HCT116 (cell line): Measurements from ENCODE around the gene ANKZF1. TPM values are rescaled to one million over a fixed set of nuclear protein-coding genes. Genes with fewer than 3 reads are reported as not detected.

Experiments
- ATAC-seq: fragments of 200-7000 bp; cut with Tn5 transposase; 2 replicates; pipeline ENCODE4 v1.9.1; 2020; ENCODE audit warnings: mild to moderate bottlenecking, moderate library complexity
- BruUV-seq: library from RNA; stranded (reverse); fragments of 400-500 nt; replicated peaks from 2 replicates; lab custom pipeline; 2021; lab: Mats Ljungman, UMichigan
- CTCF ChIA-PET: fragments of 300-600 bp; sonication (Branson Sonifier 250); formaldehyde crosslinking; loops from one replicate; lab custom pipeline; 2021; ENCODE audit warnings: antibody characterized with exemption; lab: Charles Lee
- POLR2A ChIA-PET: fragments of 300-600, 350-600 bp; sonication (Branson Sonifier 250); formaldehyde crosslinking; loops from one replicate; lab custom pipeline; 2021; ENCODE audit warnings: antibody characterized with exemption; lab: Charles Lee
- RAD21 ChIA-PET, 2 experiments: fragments of 300-600 bp; sonication (Branson Sonifier 250); formaldehyde crosslinking; loops; one replicate each; lab custom pipeline; 2023; ENCODE audit warnings: low total read pairs in 2 of 2; ENCODE audit not compliant: uncharacterized antibody in 2 of 2, unreplicated experiment in 2 of 2, low non-redundant PET in 1 of 2; lab: Charles Lee
- DNase-seq: peaks from one replicate; pipeline ENCODE4 v3.0.0-alpha.2; 2010; ENCODE audit warnings: low read depth, low spot score
- H2AFZ ChIP-seq: fragments of 200-600 bp; shearing (Covaris generic), sonication (generic); 2 replicates; pipeline ENCODE4 v1.6.1; 2017; ENCODE audit warnings: low read depth, mixed run types, mixed read lengths, antibody characterized with exemption, low read length; ENCODE audit not compliant: poor library complexity, severe bottlenecking
- H3K27ac ChIP-seq: 2 replicates; pipeline ENCODE4 v1.5.1; 2012; ENCODE audit warnings: low read depth, low read length
- H3K27me3 ChIP-seq: fragments of 200-600 bp; sonication (generic); 2 replicates; pipeline ENCODE4 v1.6.1; 2016; ENCODE audit warnings: mixed run types, low read length, mixed read lengths; ENCODE audit not compliant: insufficient read depth
- H3K36me3 ChIP-seq, 2 experiments: fragments of 200-500 bp in 1 of 2; fragments of 200-600 bp in 1 of 2; sonication (Bioruptor generic) in 1 of 2; sonication (generic) in 1 of 2; 2 replicates each; pipeline versions ENCODE4 v1.5.1 to v1.6.1; 2014 to 2016; ENCODE audit warnings: low read length in 2 of 2, inconsistent platforms in 1 of 2, mixed read lengths in 1 of 2, mixed run types in 1 of 2; ENCODE audit not compliant: insufficient read depth in 2 of 2, control insufficient read depth in 1 of 2
- H3K4me1 ChIP-seq, 2 experiments: fragments of 200-600 bp in 1 of 2; sonication (generic) in 1 of 2; 2 replicates each; pipeline versions ENCODE4 v1.5.1 to v1.6.1; 2012 to 2017; ENCODE audit warnings: low read length in 2 of 2, inconsistent platforms in 1 of 2, mild to moderate bottlenecking in 1 of 2, mixed read lengths in 1 of 2, mixed run types in 1 of 2, moderate library complexity in 1 of 2; ENCODE audit not compliant: insufficient read depth in 2 of 2, control insufficient read depth in 1 of 2
- H3K4me2 ChIP-seq: fragments of 200-600 bp; sonication (generic); 2 replicates; pipeline ENCODE4 v1.6.1; 2017; ENCODE audit warnings: mixed run types, low read length, mixed read lengths
- H3K4me3 ChIP-seq, 2 experiments: fragments of 200-600 bp in 1 of 2; sonication (generic) in 1 of 2; replicated peaks in 1 of 2; 2 replicates each; pipeline ENCODE4 v1.5.1; 2011 to 2016; ENCODE audit warnings: low read length in 2 of 2, control low read depth in 1 of 2, low read depth in 1 of 2, mild to moderate bottlenecking in 1 of 2, mixed read lengths in 1 of 2, mixed run types in 1 of 2
- H3K79me2 ChIP-seq: fragments of 200-600 bp; sonication (generic); 2 replicates; pipeline ENCODE4 v1.6.1; 2017; ENCODE audit warnings: mild to moderate bottlenecking, mixed run types, low read length, moderate library complexity, mixed read lengths; ENCODE audit not compliant: insufficient read depth
- H3K9ac ChIP-seq: fragments of 200-600 bp; sonication (generic); 2 replicates; pipeline ENCODE4 v1.6.1; 2016; ENCODE audit warnings: low read length, mixed read lengths
- H3K9me2 ChIP-seq: fragments of 200-600 bp; sonication (generic), shearing (Covaris generic); 2 replicates; pipeline ENCODE4 v1.6.1; 2017; ENCODE audit warnings: mixed run types, mild to moderate bottlenecking, moderate library complexity; ENCODE audit not compliant: insufficient read depth
- H3K9me3 ChIP-seq, 2 experiments: fragments of 200-500 bp in 1 of 2; fragments of 200-600 bp in 1 of 2; sonication (Bioruptor generic) in 1 of 2; sonication (generic) in 1 of 2; 2 replicates each; pipeline ENCODE4 v1.6.1; 2014 to 2017; ENCODE audit warnings: low read length in 2 of 2, mixed read lengths in 2 of 2, inconsistent platforms in 1 of 2, low read depth in 1 of 2, mild to moderate bottlenecking in 1 of 2, mixed run types in 1 of 2, moderate library complexity in 1 of 2; ENCODE audit not compliant: control insufficient read depth in 1 of 2, insufficient read depth in 1 of 2
- H4K20me1 ChIP-seq: fragments of 200-600 bp; sonication (generic), shearing (Covaris generic); 2 replicates; pipeline ENCODE4 v1.6.1; 2017; ENCODE audit warnings: mixed run types, mild to moderate bottlenecking, moderate library complexity; ENCODE audit not compliant: insufficient read depth
- ELF1 ChIP-seq: IDR thresholded peaks from 2 replicates; pipeline ENCODE4 v1.6.1; 2012; ENCODE audit warnings: low read depth, borderline replicate concordance
- EZH2phosphoT487 ChIP-seq: fragments of 200-600 bp; IDR thresholded peaks from 2 replicates; pipeline ENCODE4 v1.6.1; 2018; ENCODE audit warnings: antibody characterized with exemption, borderline replicate concordance
- JUND ChIP-seq: IDR thresholded peaks from 2 replicates; pipeline ENCODE4 v1.6.1; 2012
- MAX ChIP-seq: IDR thresholded peaks from 2 replicates; pipeline ENCODE4 v1.6.1; 2012
- POLR2AphosphoS5 ChIP-seq: IDR thresholded peaks from 2 replicates; pipeline ENCODE4 v1.6.1; 2011; ENCODE audit warnings: mild to moderate bottlenecking, low read depth, low read length, moderate library complexity
- REST ChIP-seq: IDR thresholded peaks from 2 replicates; pipeline ENCODE4 v1.6.1; 2012; ENCODE audit warnings: low read depth
- SIN3A ChIP-seq: IDR thresholded peaks from 2 replicates; pipeline ENCODE4 v1.6.1; 2012; ENCODE audit warnings: low read depth
- ZNF274 ChIP-seq: fragments of 200-500 bp; sonication (Bioruptor generic); IDR thresholded peaks from 2 replicates; pipeline ENCODE4 v1.6.1; 2014; ENCODE audit warnings: mild to moderate bottlenecking, low read depth, low read length, inconsistent platforms
- intact Hi-C: fragments of 100-400 bp; cut with micrococcal nuclease; formaldehyde crosslinking; loops from 2 replicates; pipeline ENCODE4 v1.10.0; 2022
- total RNA-seq: library from RNA; stranded (reverse); gene quantifications from one replicate; pipeline ENCODE4 v1.2.1, GENCODE V29; 2021; ENCODE audit not compliant: unreplicated experiment
- TF ChIP-seq, protein P1 (sequence below): IDR thresholded peaks from 2 replicates; pipeline ENCODE4 v1.6.1; 2012

Gene ANKZF1
- total RNA-seq, 1 experiment from 2014 or later = 64.7 TPM

GRCh38 chr2:219228041-219228910 lies 1.3 kb upstream of the ANKZF1 start (continued):
- TF ChIP-seq, protein P1, sequence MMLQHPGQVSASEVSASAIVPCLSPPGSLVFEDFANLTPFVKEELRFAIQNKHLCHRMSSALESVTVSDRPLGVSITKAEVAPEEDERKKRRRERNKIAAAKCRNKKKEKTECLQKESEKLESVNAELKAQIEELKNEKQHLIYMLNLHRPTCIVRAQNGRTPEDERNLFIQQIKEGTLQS = no peak
- TF ChIP-seq REST (no peak), ZNF274 (no peak), MAX (no peak), ELF1 (no peak)

GRCh38 chr2:219228911-219229304 lies 698 bp upstream of the ANKZF1 start:
- POLR2A ChIA-PET = interaction anchor here (1.0 to 1.9 kb wide), 4 partner anchors 17 to 45 kb away, joined by 3 to 7 read pairs (median 4); partner anchors contain the start of genes GLB1L and STK16
- Histone ChIP-seq H3K4me2 (peak overlapping the region; percentile 95), H3K36me3 (peaks cover 21 to 34% of the 10 kb centered on the region in 2 experiments; a peak in 3 of 4 replicates), H3K9me2 (no peaks in the 10 kb centered on the region), H2AFZ (no peak overlapping the region), H4K20me1 (no peaks in the 10 kb centered on the region), H3K27ac (peak overlapping the region; percentile 78), H3K4me3 (peak overlapping the region; percentile 79 to 98), H3K9me3 (no peaks in the 10 kb centered on the region), H3K4me1 (peaks cover 6 to 18% of the 10 kb centered on the region in 2 experiments; a peak in 3 of 4 replicates), H3K27me3 (no peaks in the 10 kb centered on the region), H3K9ac (peak overlapping the region; percentile 85), H3K79me2 (peaks cover 27% of the 10 kb centered on the region)
- TF ChIP-seq POLR2AphosphoS5 (peak; percentile 50), JUND (no peak), SIN3A (no peak), MAX (no peak), EZH2phosphoT487 (no peak)
- DNase-seq = no peak
- RAD21 ChIA-PET = no interaction called here
- CTCF ChIA-PET = interaction anchor here (1.4 to 2.4 kb wide), 2 partner anchors 66 to 249 kb away, joined by 3 to 12 read pairs; no protein-coding TSS in a partner anchor
- no TSS peak for BruUV-seq
- ATAC-seq = peak; percentile 27
- intact Hi-C loops = loop anchor here (1.0 to 5.0 kb wide), 2 partner anchors 45 to 68 kb away; no protein-coding TSS in a partner anchor
